Endothelial cell of umbilical vein (primary cell): ENCODE results near the gene LRRC7. TPM values are rescaled to one million over a fixed set of nuclear protein-coding genes. Genes with fewer than 3 reads are reported as not detected.

Experiments used
- BruUV-seq: library from RNA; stranded (reverse); fragments of 400-500 nt; replicated peaks from 2 replicates; lab custom pipeline; 2021; lab: Mats Ljungman, UMichigan
- CTCF ChIA-PET: fragments of 300-600, 350-600 bp; sonication (Branson Sonifier 250); formaldehyde crosslinking; loops from one replicate; lab custom pipeline; 2021; ENCODE audit warnings: antibody characterized with exemption, inconsistent platforms; lab: Charles Lee
- POLR2A ChIA-PET: fragments of 300-600, 350-600 bp; sonication (Branson Sonifier 250); formaldehyde crosslinking; loops from one replicate; lab custom pipeline; 2021; ENCODE audit warnings: antibody characterized with exemption, inconsistent platforms; lab: Charles Lee
- DNase-seq: peaks from one replicate; pipeline ENCODE4 v3.0.0-alpha.2; 2011; ENCODE audit warnings: low read depth, low spot score
- FAIRE-seq: peaks from 2 replicates; lab custom pipeline; 2011; peaks lifted over from hg19 to GRCh38; lab: Jason Lieb, UNC
- H2AFZ ChIP-seq: 2 replicates; pipeline ENCODE4 v1.6.0; 2012; ENCODE audit warnings: low read depth, low read length, control low read depth, inconsistent platforms
- H3K27ac ChIP-seq: 2 replicates; pipeline ENCODE4 v1.5.1; 2011; ENCODE audit warnings: low read depth, mild to moderate bottlenecking, control low read depth, low read length, moderate library complexity; ENCODE audit not compliant: insufficient read depth
- H3K27me3 ChIP-seq, 2 experiments: 2 replicates each; pipeline versions ENCODE4 v1.6.0 to v1.6.1; 2011; ENCODE audit warnings: low read length in 2 of 2, mixed read lengths in 1 of 2; ENCODE audit not compliant: control insufficient read depth in 2 of 2, insufficient read depth in 2 of 2
- H3K36me3 ChIP-seq, 2 experiments: 2 replicates in 1 of 2; 3 replicates in 1 of 2; pipeline ENCODE4 v1.5.1; 2011; ENCODE audit warnings: low read length in 2 of 2, mild to moderate bottlenecking in 1 of 2, moderate library complexity in 1 of 2; ENCODE audit not compliant: control insufficient read depth in 2 of 2, insufficient read depth in 2 of 2; ENCODE audit errors: extremely low read depth in 1 of 2
- H3K4me1 ChIP-seq: 3 replicates; pipeline ENCODE4 v1.5.1; 2011; ENCODE audit warnings: mild to moderate bottlenecking, low read length; ENCODE audit not compliant: control insufficient read depth, insufficient read depth; ENCODE audit errors: extremely low read depth
- H3K4me2 ChIP-seq: 2 replicates; pipeline ENCODE4 v1.6.1; 2011; ENCODE audit warnings: low read length, control low read depth, mixed read lengths; ENCODE audit not compliant: insufficient read depth
- H3K4me3 ChIP-seq, 3 experiments: fragments of 200-600 bp in 1 of 3; sonication (generic), shearing (Covaris generic) in 1 of 3; replicated peaks in 1 of 3; 2 replicates each; pipeline ENCODE4 v1.5.1; 2011 to 2016; ENCODE audit warnings: control low read depth in 3 of 3, low read length in 3 of 3, mild to moderate bottlenecking in 2 of 3, inconsistent platforms in 1 of 3, low read depth in 1 of 3, moderate library complexity in 1 of 3; ENCODE audit not compliant: insufficient read depth in 1 of 3
- H3K79me2 ChIP-seq: 2 replicates; pipeline ENCODE4 v1.6.0; 2012; ENCODE audit warnings: low read length, inconsistent platforms; ENCODE audit not compliant: control insufficient read depth, insufficient read depth
- H3K9ac ChIP-seq: replicated peaks from 2 replicates; pipeline ENCODE3; 2011; ENCODE audit warnings: low read length, control low read depth; ENCODE audit not compliant: insufficient read depth; ENCODE audit errors: extremely low read depth
- H3K9me1 ChIP-seq: replicated peaks from 3 replicates; pipeline ENCODE4 v1.6.0; 2011; ENCODE audit warnings: mild to moderate bottlenecking, low read length; ENCODE audit not compliant: control insufficient read depth, insufficient read depth; ENCODE audit errors: extremely low read depth
- H3K9me3 ChIP-seq: replicated peaks from 2 replicates; pipeline ENCODE4 v1.5.1; 2012; ENCODE audit warnings: low read length, inconsistent platforms; ENCODE audit not compliant: control insufficient read depth, insufficient read depth
- H4K20me1 ChIP-seq: replicated peaks from 2 replicates; pipeline ENCODE3; 2011; ENCODE audit warnings: mild to moderate bottlenecking, low read length; ENCODE audit not compliant: control insufficient read depth, insufficient read depth; ENCODE audit errors: extremely low read depth
- EZH2 ChIP-seq: IDR thresholded peaks from 2 replicates; pipeline ENCODE4 v1.6.1; 2012; ENCODE audit warnings: borderline replicate concordance, low read depth, mild to moderate bottlenecking, moderate library complexity, low read length, inconsistent platforms; ENCODE audit not compliant: severe bottlenecking
- FOS ChIP-seq: IDR thresholded peaks from 2 replicates; pipeline ENCODE4 v1.6.1; 2011; ENCODE audit warnings: mild to moderate bottlenecking, low read length, moderate library complexity, borderline replicate concordance; ENCODE audit not compliant: insufficient read depth
- GATA2 ChIP-seq: IDR thresholded peaks from 2 replicates; pipeline ENCODE4 v1.7.0; 2011; ENCODE audit warnings: low read depth, mild to moderate bottlenecking, moderate library complexity, mixed read lengths, low read length; ENCODE audit not compliant: insufficient read length, insufficient read depth
- JUN ChIP-seq: IDR thresholded peaks from 2 replicates; pipeline ENCODE4 v1.6.1; 2011; ENCODE audit warnings: borderline replicate concordance, low read depth; ENCODE audit not compliant: insufficient read length, insufficient read depth
- MYC ChIP-seq: IDR thresholded peaks from one replicate; pipeline ENCODE4 v1.6.1; 2011; ENCODE audit warnings: mild to moderate bottlenecking, low read depth, low read length
- POLR2A ChIP-seq: IDR thresholded peaks from 2 replicates; pipeline ENCODE4 v1.6.1; 2012; ENCODE audit warnings: low read depth, mild to moderate bottlenecking, control low read depth, low read length
- POLR2AphosphoS5 ChIP-seq: IDR thresholded peaks from 2 replicates; pipeline ENCODE4 v1.6.1; 2012; ENCODE audit warnings: low read depth, mild to moderate bottlenecking, control low read depth, low read length, moderate library complexity; ENCODE audit not compliant: insufficient read depth
- dilution Hi-C: fragments of 300-500 bp; cut with MboI; formaldehyde crosslinking; loops from one replicate; pipeline ENCODE4 v1.15.0; 2019; ENCODE audit warnings: low sequenced_read_pairs; ENCODE audit not compliant: extremely low pct_ligation_motif_present
- intact Hi-C: fragments of 100-400 bp; cut with micrococcal nuclease; formaldehyde crosslinking; loops from one replicate; pipeline ENCODE4 v1.10.0; 2022
- polyA plus RNA-seq, 4 experiments: library from polyadenylated mRNA; depleted of rRNA in 3 of 4; stranded (reverse) in 3 of 4; unstranded in 1 of 4; fragments of >200 nt; gene quantifications; 2 replicates each; pipeline versions ENCODE4 v1.2.1 to v1.2.3, GENCODE V29; 2011 to 2012; ENCODE audit warnings: missing spikeins in 1 of 4
- total RNA-seq: library from RNA; stranded (reverse); gene quantifications from 2 replicates; pipeline ENCODE4 v1.2.3, GENCODE V29; 2021
- TF ChIP-seq, protein P1 (sequence below), 2 donors: IDR thresholded peaks; 1 replicate in 1 of 2; 2 replicates in 1 of 2; pipeline ENCODE4 v1.5.1; 2011; ENCODE audit warnings: low read length in 2 of 2, mild to moderate bottlenecking in 2 of 2, moderate library complexity in 2 of 2, control low read depth in 1 of 2, inconsistent platforms in 1 of 2, low read depth in 1 of 2; ENCODE audit not compliant: insufficient read depth in 1 of 2; ENCODE audit errors: extremely low read depth in 1 of 2
- TF ChIP-seq, protein P2 (sequence below): IDR thresholded peaks from 2 replicates; pipeline ENCODE4 v1.6.1; 2011; ENCODE audit not compliant: insufficient read depth, insufficient read length

The LRRC7 gene
- total and polyA plus RNA-seq, 2 donors (not counting 3 experiments of a cell fraction or from before 2014, with no cell fraction given) = 0.11 to 0.58 TPM

DNA sequence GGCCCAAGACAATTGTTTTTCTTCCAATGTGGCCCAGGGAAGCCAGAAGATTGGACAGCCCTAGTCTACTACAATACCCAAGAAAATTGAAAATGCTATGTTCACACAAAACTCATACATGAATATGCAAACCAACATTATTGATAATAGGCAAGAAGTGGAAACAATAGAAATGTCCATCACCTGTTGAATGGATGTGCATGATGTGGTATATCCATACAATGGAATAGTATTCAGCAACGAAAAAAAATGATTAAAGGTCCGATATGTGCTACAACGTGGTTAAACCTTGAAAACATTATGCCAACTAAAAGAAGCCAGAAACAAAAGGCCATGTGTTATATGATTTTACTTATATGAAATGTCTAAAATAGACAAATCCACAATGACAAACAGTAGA lies 375.3 kb downstream of the LRRC7 start:
- H4K20me1 ChIP-seq = no peaks in the 10 kb centered on the region
- no peaks in the 10 kb centered on the region for H3K9me1 ChIP-seq
- BruUV-seq = no TSS peak
- no peaks in the 10 kb centered on the region for H3K27me3 ChIP-seq
- FAIRE-seq (no peak), DNase-seq (no peak)
- no peaks in the 10 kb centered on the region for H3K4me1 ChIP-seq
- no peak overlapping the region for H3K4me3 ChIP-seq
- no peak for TF ChIP-seq JUN
- TF ChIP-seq POLR2A = no peak
- TF ChIP-seq, protein P1, sequence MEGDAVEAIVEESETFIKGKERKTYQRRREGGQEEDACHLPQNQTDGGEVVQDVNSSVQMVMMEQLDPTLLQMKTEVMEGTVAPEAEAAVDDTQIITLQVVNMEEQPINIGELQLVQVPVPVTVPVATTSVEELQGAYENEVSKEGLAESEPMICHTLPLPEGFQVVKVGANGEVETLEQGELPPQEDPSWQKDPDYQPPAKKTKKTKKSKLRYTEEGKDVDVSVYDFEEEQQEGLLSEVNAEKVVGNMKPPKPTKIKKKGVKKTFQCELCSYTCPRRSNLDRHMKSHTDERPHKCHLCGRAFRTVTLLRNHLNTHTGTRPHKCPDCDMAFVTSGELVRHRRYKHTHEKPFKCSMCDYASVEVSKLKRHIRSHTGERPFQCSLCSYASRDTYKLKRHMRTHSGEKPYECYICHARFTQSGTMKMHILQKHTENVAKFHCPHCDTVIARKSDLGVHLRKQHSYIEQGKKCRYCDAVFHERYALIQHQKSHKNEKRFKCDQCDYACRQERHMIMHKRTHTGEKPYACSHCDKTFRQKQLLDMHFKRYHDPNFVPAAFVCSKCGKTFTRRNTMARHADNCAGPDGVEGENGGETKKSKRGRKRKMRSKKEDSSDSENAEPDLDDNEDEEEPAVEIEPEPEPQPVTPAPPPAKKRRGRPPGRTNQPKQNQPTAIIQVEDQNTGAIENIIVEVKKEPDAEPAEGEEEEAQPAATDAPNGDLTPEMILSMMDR (IDR thresholded peaks at IDR 0.05; ENCODE audit: extremely low read depth in 1 of 2, insufficient read depth in 1 of 2, low read depth in 1 of 2, low read length in 2 of 2) = no peak
- TF ChIP-seq, protein P2, sequence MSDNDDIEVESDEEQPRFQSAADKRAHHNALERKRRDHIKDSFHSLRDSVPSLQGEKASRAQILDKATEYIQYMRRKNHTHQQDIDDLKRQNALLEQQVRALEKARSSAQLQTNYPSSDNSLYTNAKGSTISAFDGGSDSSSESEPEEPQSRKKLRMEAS = no peak
- TF ChIP-seq MYC = no peak
- no peak for TF ChIP-seq GATA2
- TF ChIP-seq EZH2 = no peak
- TF ChIP-seq POLR2AphosphoS5 = no peak
- TF ChIP-seq FOS = no peak
- POLR2A ChIA-PET = no interaction called here
- dilution Hi-C loops = no loop called here
- no peaks in the 10 kb centered on the region for H3K9me3 ChIP-seq
- H3K4me2 ChIP-seq = no peak overlapping the region
- CTCF ChIA-PET = no interaction called here
- no peaks in the 10 kb centered on the region for H3K36me3 ChIP-seq
- intact Hi-C loops = no loop called here
- no peak overlapping the region for H2AFZ ChIP-seq
- H3K79me2 ChIP-seq = no peaks in the 10 kb centered on the region
- H3K27ac ChIP-seq = no peak overlapping the region
- no peak overlapping the region for H3K9ac ChIP-seq
